Stimulated activated CD4-positive, alpha-beta T cell treated with anti-CD3 and anti-CD28 coated beads, Interleukin-1b, Interleukin-23, amount 100 ng/mL, for 1 hour (primary cell): ENCODE data around the gene HNRNPH2.

Experiments
- DNase-seq, 2 donors: peaks; one replicate each; pipeline ENCODE4 v3.0.0-alpha.2; 2020; ENCODE audit warnings: low read depth in 2 of 2

HNRNPH2 gene

GRCh38 chrX:101462892-101463291, 54.9 kb downstream of the HNRNPH2 start:
- no peak for DNase-seq
